GM19397 (cell line): ENCODE measurements around the gene XPO6.

ENCODE experiments used
- ATAC-seq: cut with Tn5 transposase; IDR thresholded peaks from one replicate; pipeline ENCODE4 v1.9.1; 2021; ENCODE audit warnings: mild to moderate bottlenecking, moderate library complexity; ENCODE audit not compliant: unreplicated experiment

XPO6 gene

GRCh38 chr16:28184625-28185024, 27.1 kb downstream of the XPO6 start:
- no peak for ATAC-seq

DNA sequence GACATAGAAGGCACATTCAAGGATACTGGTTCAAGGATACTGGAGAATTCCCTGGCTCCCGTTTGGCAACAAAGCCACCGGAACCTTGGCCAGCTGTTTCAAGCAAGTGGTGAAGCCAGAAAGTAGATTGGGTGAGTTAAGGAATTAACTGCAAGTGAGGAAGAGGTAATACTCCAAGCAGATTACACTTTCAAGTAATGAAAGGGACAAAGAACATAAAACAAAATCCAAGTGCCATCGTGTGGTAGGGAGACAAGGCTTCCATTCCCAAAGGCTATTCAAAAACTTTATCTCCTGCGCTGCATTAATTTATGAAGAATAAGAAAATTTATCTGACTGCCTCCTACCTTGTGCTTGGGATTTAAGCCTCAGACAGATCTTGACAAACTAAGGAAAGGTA, 27.8 kb downstream of the XPO6 start:
- no peak for ATAC-seq

GRCh38 chr16:28183484-28183883, 28.3 kb downstream of the XPO6 start:
- ATAC-seq, result no peak

DNA sequence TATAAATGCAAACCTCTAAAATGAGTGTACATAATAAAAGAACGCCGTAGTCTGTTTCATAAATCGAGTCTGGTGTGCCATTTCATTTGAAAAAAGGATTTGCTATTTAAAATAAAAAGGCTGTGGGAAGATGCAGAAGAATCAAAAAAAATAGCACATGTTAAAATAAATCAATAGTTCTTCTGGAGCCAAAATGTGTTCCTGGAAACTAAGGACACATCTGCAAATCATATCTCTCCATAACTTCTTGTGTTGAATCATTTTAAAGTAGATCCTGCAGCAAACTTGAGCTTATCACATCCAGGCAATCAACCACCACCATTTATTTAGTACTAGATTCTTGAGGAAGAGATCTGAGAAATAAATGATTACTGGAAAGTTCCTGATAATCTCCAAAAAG, 29.0 kb downstream of the XPO6 start:
- no peak for ATAC-seq

DNA sequence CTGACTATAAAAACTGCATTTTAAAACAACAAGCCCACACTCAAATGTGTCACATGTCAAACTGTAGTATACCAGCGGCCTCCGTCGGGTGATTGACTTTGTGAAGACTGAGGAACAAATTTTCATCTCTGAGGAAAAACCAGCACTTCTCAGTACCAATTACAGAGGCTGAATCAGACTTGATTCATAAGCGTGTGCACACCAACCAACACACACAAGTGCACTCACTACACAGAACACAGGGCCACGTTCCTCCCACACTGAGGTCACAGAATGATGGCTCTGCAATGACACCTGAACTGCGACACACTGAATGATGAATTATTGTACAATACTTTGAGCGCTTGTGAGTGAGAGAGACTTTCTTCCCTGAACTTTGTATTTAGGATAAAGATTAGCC, 29.6 kb downstream of the XPO6 start:
- ATAC-seq, result no peak

DNA sequence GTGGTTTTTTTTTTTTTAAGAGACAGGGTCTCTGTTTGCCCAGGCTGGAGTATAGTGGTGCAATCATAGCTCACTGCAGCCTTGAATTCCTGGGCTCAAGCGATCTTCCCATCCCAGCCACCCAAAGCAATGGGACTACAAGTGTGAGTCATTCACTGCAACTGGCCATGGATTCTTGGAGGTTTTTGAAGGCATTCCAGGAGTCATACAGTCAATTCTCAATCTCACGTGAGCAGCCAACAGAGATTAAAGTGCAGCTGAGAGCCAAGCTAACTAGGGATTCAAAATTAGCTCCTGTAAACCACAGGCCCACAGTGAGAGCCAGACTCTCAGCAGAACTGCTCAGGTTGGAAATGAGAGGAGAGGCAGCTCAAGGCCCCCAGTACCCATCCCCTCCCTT, 30.2 kb downstream of the XPO6 start:
- ATAC-seq, result no peak

DNA sequence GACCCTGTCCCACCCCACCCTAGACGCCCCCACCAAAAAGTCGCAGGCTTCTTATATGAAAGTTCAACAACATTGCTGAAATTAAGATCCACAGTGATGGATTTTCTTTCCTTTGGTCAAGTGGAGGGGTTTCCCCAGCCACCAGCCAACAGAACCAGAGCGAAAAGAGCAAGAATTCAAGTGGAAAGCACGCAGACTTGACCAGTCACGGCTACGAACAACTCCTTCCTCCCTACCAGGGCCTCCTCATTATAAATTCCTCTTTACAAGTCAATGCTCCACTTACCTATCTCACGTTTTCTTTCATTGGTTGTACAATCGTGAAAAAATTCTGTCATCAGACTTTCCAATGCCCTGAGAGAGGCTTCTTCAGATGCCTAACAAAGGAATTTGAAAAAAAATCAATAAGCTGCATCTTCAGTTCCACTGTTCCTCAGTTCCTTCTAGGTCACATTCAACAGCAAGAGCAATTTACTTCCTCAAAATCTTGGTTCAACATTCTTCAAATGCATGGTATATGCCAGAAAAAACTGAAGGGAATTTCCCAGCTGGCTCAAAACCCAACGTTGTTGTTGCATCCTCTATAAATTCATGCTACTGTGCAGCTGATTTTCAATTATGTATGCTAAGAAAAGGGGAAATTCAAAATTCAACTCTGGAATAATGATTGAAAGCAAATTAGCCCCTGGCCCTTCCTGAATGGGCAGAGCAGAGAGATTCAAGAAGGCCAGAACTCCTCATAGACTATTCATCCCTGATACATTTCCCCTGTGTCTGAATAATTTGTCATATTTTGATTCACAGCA, 30.9 kb downstream of the XPO6 start:
- ATAC-seq, result no peak

DNA sequence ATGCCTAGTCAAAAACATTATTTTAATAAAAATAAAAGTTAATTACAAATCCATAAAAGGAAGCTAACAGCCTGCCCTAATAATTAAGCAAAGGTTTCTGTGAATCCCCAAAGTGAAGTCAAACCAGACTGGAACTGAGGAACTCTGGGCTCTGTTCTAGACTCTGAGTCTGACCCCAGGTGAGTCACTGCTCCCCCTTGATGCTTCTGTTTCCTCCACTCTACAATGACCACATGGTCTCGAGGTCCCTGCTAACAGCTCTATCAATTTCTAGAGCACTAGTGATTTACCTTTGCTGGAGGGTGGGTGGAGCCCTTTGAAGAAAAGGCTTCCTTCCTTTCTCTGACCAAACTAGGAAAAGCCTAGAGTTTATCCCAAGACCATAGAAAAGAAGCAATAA, 32.4 kb downstream of the XPO6 start:
- ATAC-seq, result no peak

- ATAC-seq, result no peak
These were observed 36.0 kb downstream of the XPO6 start for GRCh38 chr16:28175715-28176114.

- no peak for ATAC-seq
These were observed 39.4 kb downstream of the XPO6 start for GRCh38 chr16:28172336-28172735.

- no peak for ATAC-seq
These were observed 39.9 kb downstream of the XPO6 start for GRCh38 chr16:28171816-28172215.

GRCh38 chr16:28168991-28169554, 42.7 kb downstream of the XPO6 start:
- ATAC-seq, result no peak

DNA sequence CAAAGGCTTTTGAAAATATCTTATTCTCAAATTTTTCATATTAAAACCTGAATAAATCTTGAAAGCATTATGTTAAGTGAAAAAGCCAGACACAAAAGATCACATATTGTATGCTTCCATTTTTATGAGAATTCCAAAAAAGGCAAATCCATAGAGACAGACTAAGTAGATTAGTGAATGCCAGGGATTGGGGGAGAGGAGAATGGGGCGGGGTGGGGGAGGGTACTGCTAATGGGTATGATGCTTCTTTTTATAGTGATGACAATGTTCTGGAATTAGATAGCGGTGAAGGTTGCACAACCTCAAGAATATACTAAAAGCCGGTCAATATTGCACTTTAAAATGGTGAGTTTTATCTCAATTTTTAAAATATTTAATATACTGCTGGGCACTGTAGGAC, 44.0 kb downstream of the XPO6 start:
- ATAC-seq, result no peak

DNA sequence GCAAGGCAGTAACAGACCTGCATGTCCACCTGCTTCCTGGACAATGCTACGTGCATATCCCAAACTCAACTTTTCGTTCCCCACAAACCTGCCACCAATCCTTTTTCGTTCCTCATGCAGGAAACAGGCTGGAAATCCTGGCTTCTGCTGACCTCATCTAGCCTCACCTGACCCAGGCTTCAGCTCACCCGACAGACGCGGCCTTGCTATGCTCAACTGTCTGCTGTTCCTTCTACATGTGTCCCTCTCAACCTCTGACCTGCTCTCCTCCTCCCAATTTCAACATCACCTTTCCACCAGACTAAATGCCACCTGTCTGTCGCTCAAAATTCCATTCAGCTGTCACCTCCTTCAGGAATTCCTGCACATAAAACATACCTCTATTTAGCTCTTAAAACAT, 44.5 kb downstream of the XPO6 start:
- no peak for ATAC-seq

GRCh38 chr16:28166394-28167208, 45.2 kb downstream of the XPO6 start:
- ATAC-seq, result no peak

GRCh38 chr16:28165598-28165997, 46.2 kb downstream of the XPO6 start:
- no peak for ATAC-seq

- no peak for ATAC-seq
These were observed 47.6 kb downstream of the XPO6 start for GRCh38 chr16:28164140-28164539.

GRCh38 chr16:28163699-28164098, 48.1 kb downstream of the XPO6 start:
- ATAC-seq, result no peak

DNA sequence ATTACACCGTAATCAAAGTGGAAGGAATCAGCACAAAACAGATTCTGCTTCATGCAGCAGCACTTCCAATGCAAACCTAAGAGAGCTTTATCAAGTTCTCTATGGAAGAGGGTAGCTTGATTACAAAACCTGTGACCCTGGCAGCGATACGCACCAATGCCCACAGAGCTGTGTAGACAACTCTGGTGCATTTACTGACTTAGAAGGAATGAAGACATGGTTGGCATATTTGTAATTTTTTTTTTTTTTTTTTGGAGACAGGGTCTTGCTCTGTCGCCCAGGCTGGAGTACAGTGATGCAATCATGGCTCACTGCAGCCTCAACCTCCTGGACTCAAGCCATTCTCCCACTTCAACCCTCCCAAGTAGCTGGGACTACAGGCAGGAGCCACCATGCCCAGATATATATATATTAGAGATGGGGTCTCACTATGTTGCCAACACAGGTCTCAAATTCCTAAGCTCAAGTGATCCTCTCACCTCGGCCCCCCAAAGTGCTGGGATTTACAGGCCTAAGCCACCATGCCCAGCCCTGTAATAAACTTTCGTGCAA, 49.4 kb downstream of the XPO6 start:
- no peak for ATAC-seq

DNA sequence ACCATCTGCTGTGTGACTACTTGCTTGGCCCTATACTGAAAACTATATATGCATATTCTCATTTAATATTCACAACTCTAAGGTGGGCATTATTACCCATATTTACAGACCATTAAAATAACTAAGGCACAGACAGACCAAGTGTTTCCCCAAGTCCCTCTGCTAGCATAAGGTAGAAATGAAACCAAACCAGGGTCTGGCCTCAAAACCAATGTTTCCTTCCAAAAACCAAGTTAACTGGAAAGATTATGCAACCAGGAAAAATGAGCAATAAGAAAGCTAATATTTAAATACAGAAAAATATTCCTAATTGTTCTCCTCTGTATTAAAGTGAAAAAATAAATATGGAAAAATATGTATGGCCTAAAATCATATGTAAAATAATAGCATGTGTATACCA, 50.1 kb downstream of the XPO6 start:
- no peak for ATAC-seq

- no peak for ATAC-seq
These were observed 53.6 kb downstream of the XPO6 start for GRCh38 chr16:28158136-28158535.
